ENCODE results near the gene ZC3H15. TPM values are rescaled to one million over a fixed set of nuclear protein-coding genes. Genes with fewer than 3 reads are reported as not detected.

Gene ZC3H15
- total RNA-seq, 1 donor from 2014 or later: 44.3 TPM

- DNase-seq (ENCODE audit: low spot score): no peak
Measured at GRCh38 chr2:186542002-186542401, 55.9 kb downstream of the ZC3H15 start.

- no peak for DNase-seq (ENCODE audit: low spot score)
Measured at GRCh38 chr2:186543561-186544131, 57.6 kb downstream of the ZC3H15 start.

- no peak for DNase-seq (ENCODE audit: low spot score)
Measured at GRCh38 chr2:186544255-186544675, 58.2 kb downstream of the ZC3H15 start.

GRCh38 chr2:186546846-186547245, 60.8 kb downstream of the ZC3H15 start:
- DNase-seq (ENCODE audit: low spot score): no peak

GRCh38 chr2:186551323-186552050, 65.4 kb downstream of the ZC3H15 start:
- DNase-seq (ENCODE audit: low spot score): no peak

- no peak for DNase-seq (ENCODE audit: low spot score)
Measured at GRCh38 chr2:186554429-186554828, 68.4 kb downstream of the ZC3H15 start.

GRCh38 chr2:186554850-186555671, 69.0 kb downstream of the ZC3H15 start:
- DNase-seq (ENCODE audit: low spot score): no peak

- DNase-seq (ENCODE audit: low spot score): no peak
Measured at GRCh38 chr2:186558512-186559276, 72.6 kb downstream of the ZC3H15 start.

Other genes with a start within 250 kb of the ZC3H15 start
- 71.9 TPM for gene ITGAV, start 103.8 kb downstream of the ZC3H15 start, total RNA-seq
- 6.6 TPM for gene FAM171B, start 207.8 kb downstream of the ZC3H15 start, total RNA-seq